Endothelial cell of hepatic sinusoid (primary cell): ENCODE results near the gene ETS1.

Source experiments
- in situ Hi-C: cut with HindIII; loops from 2 replicates; pipeline ENCODE4 v1.10.0; 2017; ENCODE audit warnings: low sequenced_read_pairs

Gene ETS1

DNA sequence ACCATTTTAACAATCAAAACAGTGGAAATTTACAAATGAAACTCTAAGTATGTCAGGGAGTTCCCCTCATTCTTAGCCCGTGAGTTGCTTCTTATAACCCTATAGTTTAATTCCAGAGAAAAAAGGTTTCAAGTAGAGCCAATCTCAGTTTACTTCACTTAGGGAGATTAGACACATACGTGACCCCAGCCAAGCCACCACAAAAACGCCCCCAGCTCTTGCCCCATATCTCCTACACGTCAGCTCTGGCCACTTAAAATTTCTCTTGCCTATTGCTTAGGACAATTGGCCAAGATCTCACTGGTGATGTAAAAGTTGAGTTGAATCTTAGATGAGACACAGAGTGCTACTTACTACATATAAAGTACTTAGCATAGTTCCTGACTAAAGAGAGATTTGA lies 166.4 kb downstream of the ETS1 start:
- in situ Hi-C loops, result no loop called here

DNA sequence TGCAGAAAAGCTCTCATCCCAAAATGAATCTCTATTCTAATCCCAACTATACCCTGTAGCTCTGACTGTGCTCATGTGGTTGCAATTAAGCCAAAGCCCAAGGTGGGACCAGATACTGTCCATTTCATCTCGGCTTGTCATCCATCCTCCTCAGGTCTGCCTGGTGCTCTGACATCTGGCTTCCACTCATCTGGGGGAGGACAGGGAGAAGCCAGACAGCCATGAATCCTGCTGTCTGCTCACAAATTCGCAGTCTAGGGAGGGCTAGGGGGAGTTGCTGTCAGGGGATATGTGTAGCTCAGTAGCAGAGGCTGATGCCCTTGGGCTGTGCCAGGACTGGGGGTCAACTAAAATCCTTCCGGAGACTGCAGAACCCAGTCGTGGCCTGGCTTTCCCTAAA lies 167.1 kb downstream of the ETS1 start:
- in situ Hi-C loops, result no loop called here

DNA sequence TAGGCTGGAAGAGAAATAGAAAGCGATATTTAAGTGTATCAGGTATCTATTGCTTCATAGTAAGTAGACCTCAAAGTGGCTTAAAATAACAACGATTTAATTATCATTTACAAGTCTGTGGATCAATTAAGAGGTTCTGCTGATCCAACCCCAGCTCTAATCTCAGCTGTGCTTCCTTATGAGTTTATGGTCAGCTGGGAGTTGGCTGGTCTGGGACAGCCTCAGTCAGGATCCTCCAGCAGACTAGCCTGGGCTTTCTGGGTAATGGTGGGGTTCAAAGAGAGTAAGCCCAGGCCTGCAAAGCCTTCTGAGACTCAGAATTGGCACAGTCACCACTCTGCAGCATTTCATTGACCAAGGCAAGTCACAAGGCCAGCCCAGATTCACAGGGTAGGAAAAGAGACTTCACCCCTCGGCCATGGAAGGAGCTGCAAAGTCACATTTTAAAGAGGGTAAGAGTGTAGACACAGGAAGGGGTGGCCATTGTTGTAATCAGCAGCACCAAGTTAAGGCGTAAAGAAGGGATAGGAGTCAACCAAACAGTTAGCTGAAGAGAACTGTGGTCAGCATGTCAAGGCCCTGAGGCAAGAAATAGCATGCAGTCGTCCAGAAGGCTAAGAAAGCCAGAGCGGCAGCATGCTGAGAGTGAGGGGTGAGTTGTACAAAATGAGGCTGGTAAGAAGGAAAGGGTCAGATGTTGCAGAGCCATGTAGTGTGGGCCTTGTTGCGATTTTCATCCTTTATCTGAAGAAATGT lies 168.2 kb downstream of the ETS1 start:
- in situ Hi-C loops, result loop anchor here (5.0 to 10.0 kb wide), 3 partner anchors 66 to 203 kb away; no protein-coding TSS in a partner anchor

DNA sequence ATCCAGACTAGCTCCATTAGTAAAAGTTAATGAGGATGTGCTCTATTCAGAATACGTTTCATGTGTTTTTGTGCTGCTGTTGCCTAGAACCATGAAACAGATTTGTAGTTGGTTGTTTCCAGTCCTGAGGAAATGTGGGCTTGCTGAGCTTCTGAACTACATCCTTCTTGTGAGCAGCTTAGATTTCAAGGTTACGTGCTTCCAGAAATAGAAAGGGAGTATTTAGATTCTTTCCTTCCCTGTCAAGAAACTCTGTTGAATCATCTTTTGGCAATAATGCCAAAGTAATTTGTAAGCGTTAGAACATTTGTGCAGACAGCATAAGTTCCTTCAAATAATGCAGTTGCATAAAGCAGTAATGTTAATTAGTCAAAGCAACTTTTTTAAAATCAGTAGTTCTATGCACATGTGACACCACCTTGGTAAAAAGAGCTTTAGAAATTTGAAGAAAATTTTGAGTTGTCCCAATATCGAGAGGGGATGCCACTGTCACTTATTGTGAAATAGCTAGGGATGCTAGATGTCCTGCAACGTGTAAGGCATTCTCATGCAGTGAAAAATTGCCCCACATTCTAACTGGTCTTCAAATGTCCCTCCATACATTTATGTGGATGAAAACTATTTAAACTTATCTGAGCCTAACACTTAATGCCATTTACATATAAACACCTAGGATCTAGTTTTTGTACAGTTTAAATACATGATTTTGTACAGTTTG lies 169.6 kb downstream of the ETS1 start:
- in situ Hi-C loops, result loop anchor here (5.0 to 10.0 kb wide), 3 partner anchors 67 to 205 kb away; no protein-coding TSS in a partner anchor

DNA sequence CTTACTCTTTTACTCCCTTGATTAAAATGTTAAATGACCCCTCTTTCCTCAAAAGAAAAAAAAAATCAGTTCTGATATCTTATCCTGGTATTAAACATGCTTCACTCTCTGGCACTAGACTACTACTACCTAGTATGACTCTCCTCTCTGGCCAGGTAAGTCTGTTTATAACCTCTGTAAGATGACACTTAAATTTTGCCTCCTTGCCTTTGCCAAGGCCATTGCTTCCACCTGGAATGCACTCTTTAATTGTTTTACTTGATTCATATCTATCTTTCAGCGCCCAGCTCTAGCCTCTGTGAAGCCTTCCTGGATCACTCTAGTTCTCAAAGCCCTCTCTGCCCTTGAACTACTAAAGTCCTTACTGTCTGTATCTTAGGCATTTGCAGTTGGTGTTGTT lies 170.4 kb downstream of the ETS1 start:
- in situ Hi-C loops, result loop anchor here (5.0 to 10.0 kb wide), 3 partner anchors 68 to 205 kb away; no protein-coding TSS in a partner anchor

DNA sequence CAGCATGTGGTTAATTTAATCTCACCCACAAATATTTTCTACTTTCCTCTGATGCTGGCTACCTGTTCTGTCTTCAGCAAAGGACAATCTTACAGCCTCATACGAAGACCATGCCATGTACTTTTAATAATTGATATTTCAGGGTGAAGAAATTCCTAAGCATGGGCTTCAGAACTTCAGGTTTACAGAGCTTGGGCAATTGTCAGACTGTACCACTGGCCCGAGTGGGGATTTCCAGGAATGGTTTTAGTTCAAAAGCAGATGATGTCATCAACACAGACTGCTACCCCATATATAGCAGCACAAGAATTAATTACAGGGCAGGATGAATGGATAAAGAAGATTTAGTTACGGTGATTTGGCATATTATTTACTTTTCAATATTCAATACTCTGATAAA lies 171.8 kb downstream of the ETS1 start:
- in situ Hi-C loops, result loop anchor here (5.0 to 10.0 kb wide), 3 partner anchors 69 to 207 kb away; no protein-coding TSS in a partner anchor

DNA sequence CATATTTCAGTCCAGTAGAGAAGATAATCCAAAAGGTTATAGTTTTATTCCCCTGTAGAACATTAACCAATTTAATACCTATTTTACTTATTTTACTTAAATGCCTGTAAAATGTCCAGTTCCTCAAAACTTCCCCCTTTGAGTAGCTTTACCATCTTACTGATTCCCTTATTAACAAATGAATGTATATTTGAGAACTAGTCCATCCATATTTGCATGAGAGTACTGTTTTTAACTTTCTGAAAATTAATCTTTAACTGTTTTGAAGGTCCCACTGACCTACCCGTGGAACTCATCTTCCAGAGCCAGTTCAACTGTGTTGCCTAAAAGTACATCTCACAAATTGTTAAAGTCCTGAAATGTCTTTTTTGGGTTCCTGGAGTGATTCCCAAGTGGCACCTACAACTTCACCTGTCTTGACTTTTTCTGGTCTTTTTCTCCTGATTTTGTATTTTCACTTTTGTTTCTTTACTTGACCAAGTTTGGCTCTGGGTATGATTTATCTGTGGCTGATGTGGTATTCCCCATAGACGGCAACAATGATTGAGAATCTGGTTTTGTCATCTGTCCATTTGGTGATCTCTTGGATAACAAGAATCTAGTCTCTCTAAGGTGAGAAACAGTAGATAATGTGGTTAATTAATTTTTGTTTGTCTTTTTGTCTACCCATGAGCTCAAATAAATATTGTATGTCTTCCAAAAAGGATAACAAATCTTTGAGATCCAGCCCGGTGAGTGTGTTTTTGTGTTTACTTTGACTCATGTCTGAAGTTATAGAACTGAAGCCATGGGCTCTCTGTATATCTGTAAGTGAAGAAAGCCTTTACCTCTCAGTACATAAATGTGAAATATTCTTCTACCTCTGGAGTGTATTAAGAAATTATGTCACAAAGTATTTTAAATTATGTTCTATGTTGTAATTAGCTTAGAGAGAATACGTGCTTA lies 174.2 kb downstream of the ETS1 start:
- in situ Hi-C loops, result loop anchor here (10.0 kb wide), 1 partner anchor 72 kb away; no protein-coding TSS in a partner anchor

DNA sequence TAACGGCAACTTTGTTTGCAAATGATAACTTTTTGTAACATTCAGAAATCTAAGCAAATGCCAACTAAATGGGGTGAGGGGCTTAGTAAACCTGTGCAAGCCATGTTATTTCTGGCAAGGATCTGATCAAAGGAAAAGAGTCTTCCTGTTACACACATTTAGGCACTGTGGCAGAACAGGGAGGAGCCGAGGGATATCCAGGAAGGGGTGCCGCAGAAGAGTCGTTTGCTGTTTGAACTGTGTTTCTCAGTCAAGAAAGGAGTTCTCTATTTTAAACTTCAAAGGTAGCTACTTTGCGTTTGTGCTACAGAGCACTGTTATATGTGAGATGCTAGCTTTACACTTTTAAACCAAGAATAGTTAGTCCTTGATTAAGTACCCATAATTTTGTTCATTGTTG lies 175.5 kb downstream of the ETS1 start:
- in situ Hi-C loops, result loop anchor here (10.0 kb wide), 1 partner anchor 73 kb away; no protein-coding TSS in a partner anchor

DNA sequence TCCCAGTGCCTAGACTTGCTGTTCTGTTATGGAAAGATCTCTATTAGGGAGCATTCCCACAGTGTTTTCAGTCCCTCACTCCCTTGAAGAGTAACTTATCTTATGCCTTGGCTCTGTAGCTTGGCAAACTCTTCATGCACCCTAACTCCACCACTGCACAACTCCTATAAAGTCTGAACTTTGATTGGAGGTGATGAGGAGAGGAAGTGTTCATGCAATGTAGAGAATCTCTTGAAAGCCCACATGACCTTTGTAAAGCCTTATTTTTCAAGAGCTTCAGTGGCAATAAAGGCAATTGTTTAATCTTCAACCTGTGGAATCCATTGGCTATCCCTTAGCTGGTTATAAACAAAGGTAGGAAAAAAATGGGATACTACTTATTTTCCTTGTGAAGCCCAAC lies 176.2 kb downstream of the ETS1 start:
- in situ Hi-C loops, result loop anchor here (10.0 kb wide), 1 partner anchor 74 kb away; no protein-coding TSS in a partner anchor

DNA sequence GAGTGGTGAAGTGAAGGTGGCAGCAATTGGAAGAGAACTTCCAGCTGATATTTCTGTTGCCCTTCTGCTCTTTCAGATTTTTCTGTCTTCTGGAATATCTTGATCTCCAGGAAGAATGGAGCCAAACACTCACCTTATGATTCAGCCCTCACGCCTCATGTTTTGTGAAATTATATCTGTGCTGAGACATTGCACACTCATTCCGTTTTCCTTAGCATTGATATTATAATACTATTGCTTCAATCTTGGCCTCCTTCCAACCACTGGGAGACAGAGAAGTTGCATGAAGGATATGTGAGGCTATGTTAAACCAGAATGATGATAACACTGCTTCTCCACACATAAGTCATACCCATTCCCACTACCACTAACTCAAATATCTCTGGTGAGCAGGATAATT lies 177.9 kb downstream of the ETS1 start:
- in situ Hi-C loops, result no loop called here
